B cell (primary cell): ENCODE data around the gene MCHR1. TPM values are rescaled to one million over a fixed set of nuclear protein-coding genes. Genes with fewer than 3 reads are reported as not detected.

Experiments used
- ATAC-seq: fragments of 200-7000 bp; cut with Tn5 transposase; one replicate; pipeline ENCODE4 v1.10.0; 2021; ENCODE audit warnings: low read depth, mild to moderate bottlenecking, moderate number of reproducible peaks, moderate library complexity
- CTCF ChIA-PET: fragments of 350-600 bp; sonication (Branson Sonifier 250); formaldehyde crosslinking; loops from one replicate; lab custom pipeline; 2021; ENCODE audit warnings: antibody characterized with exemption, inconsistent platforms; lab: Charles Lee
- POLR2A ChIA-PET: fragments of 350-600 bp; sonication (Branson Sonifier 250); formaldehyde crosslinking; loops from one replicate; lab custom pipeline; 2021; ENCODE audit warnings: antibody characterized with exemption; lab: Charles Lee
- DNase-seq: peaks from one replicate; pipeline ENCODE4 v3.0.0; 2013
- H2AFZ ChIP-seq: 2 replicates; pipeline ENCODE4 v1.6.1; 2012; ENCODE audit warnings: mild to moderate bottlenecking, low read depth, low read length; ENCODE audit not compliant: insufficient read depth, poor library complexity, severe bottlenecking
- H3K27ac ChIP-seq, 2 donors: 1 replicate in 1 of 2; 2 replicates in 1 of 2; pipeline ENCODE4 v1.5.1; 2012 to 2013; ENCODE audit warnings: low read length in 2 of 2, mild to moderate bottlenecking in 2 of 2, moderate library complexity in 1 of 2
- H3K27me3 ChIP-seq, 4 experiments: fragments of 200-600 bp in 1 of 4; sonication (generic) in 1 of 4; replicated peaks in 1 of 4; 1 replicate in 2 of 4; 2 replicates in 2 of 4; pipeline versions ENCODE4 v1.6.1 to v1.7.0; 2013 to 2016; ENCODE audit warnings: low read length in 3 of 4, mild to moderate bottlenecking in 2 of 4, mixed read lengths in 1 of 4, moderate library complexity in 1 of 4; ENCODE audit not compliant: insufficient read depth in 4 of 4, control insufficient read depth in 3 of 4; ENCODE audit errors: control extremely low read depth in 1 of 4
- H3K36me3 ChIP-seq, 2 experiments: replicated peaks in 1 of 2; 1 replicate in 1 of 2; 2 replicates in 1 of 2; pipeline versions ENCODE4 v1.6.1 to v1.7.1; 2013; ENCODE audit warnings: low read length in 1 of 2; ENCODE audit not compliant: insufficient read depth in 2 of 2, control insufficient read depth in 1 of 2; ENCODE audit errors: control extremely low read depth in 1 of 2, extremely low read depth in 1 of 2
- H3K4me1 ChIP-seq, 2 donors: fragments of 200-600 bp in 1 of 2; sonication (generic) in 1 of 2; 1 replicate in 1 of 2; 2 replicates in 1 of 2; pipeline versions ENCODE4 v1.5.1 to v1.6.1; 2013 to 2017; ENCODE audit warnings: low read length in 2 of 2; ENCODE audit not compliant: control insufficient read depth in 2 of 2, insufficient read depth in 2 of 2
- H3K4me2 ChIP-seq: replicated peaks from 2 replicates; pipeline ENCODE3; 2012; ENCODE audit warnings: mild to moderate bottlenecking, low read depth, low read length; ENCODE audit not compliant: poor library complexity, severe bottlenecking
- H3K4me3 ChIP-seq, 5 experiments: fragments of 200-600 bp in 1 of 5; sonication (generic) in 1 of 5; 1 replicate in 3 of 5; 2 replicates in 2 of 5; pipeline versions ENCODE4 v1.5.1 to v1.7.0; 2011 to 2016; ENCODE audit warnings: low read length in 4 of 5, mild to moderate bottlenecking in 4 of 5, low read depth in 2 of 5, control low read depth in 1 of 5, moderate library complexity in 1 of 5; ENCODE audit not compliant: insufficient read depth in 1 of 5; ENCODE audit errors: control extremely low read depth in 1 of 5, extremely low read depth in 1 of 5
- H3K79me2 ChIP-seq: fragments of 200-600 bp; sonication (generic); one replicate; pipeline ENCODE4 v1.6.0; 2016; ENCODE audit warnings: low read length; ENCODE audit not compliant: control insufficient read depth, insufficient read depth
- H3K9ac ChIP-seq: fragments of 200-600 bp; sonication (generic); 2 replicates; pipeline ENCODE4 v1.6.1; 2017; ENCODE audit warnings: mild to moderate bottlenecking, low read length, moderate library complexity
- H3K9me3 ChIP-seq, 3 donors: one replicate each; pipeline versions ENCODE4 v1.6.1 to v1.7.1; 2013; ENCODE audit warnings: low read length in 2 of 3; ENCODE audit not compliant: control insufficient read depth in 2 of 3, insufficient read depth in 1 of 3; ENCODE audit errors: control extremely low read depth in 1 of 3
- H4K20me1 ChIP-seq: 2 replicates; pipeline ENCODE4 v1.6.0; 2012; ENCODE audit warnings: mild to moderate bottlenecking, low read length; ENCODE audit not compliant: insufficient read depth, control insufficient read depth, poor library complexity, severe bottlenecking
- H3K27ac Mint-ChIP-seq: one replicate; pipeline ENCODE4 v1.8.0; 2021; ENCODE audit warnings: mixed read lengths
- H3K27me3 Mint-ChIP-seq: one replicate; pipeline ENCODE4 v1.8.0; 2021; ENCODE audit warnings: mixed read lengths
- H3K4me1 Mint-ChIP-seq: one replicate; pipeline ENCODE4 v1.8.0; 2021; ENCODE audit warnings: mixed read lengths
- H3K4me3 Mint-ChIP-seq: one replicate; pipeline ENCODE4 v1.8.0; 2021; ENCODE audit warnings: mixed read lengths
- H3K9me3 Mint-ChIP-seq: one replicate; pipeline ENCODE4 v1.8.0; 2022; ENCODE audit warnings: mixed read lengths; ENCODE audit not compliant: insufficient read depth
- EZH2 ChIP-seq: IDR thresholded peaks from 2 replicates; pipeline ENCODE4 v1.6.1; 2012; ENCODE audit warnings: borderline replicate concordance, low read depth, mild to moderate bottlenecking, moderate library complexity, low read length; ENCODE audit not compliant: insufficient read depth, poor library complexity, severe bottlenecking
- WGBS: methylation state at CpG from one replicate; pipeline ENCODE4 v1.1.5; 2013; ENCODE audit warnings: missing lambda C conversion rate; ENCODE audit not compliant: insufficient coverage; 5-methylcytosine and 5-hydroxymethylcytosine counted together
- intact Hi-C: fragments of 100-400 bp; cut with micrococcal nuclease; formaldehyde crosslinking; loops from one replicate; pipeline ENCODE4 v1.10.0; 2022
- polyA plus RNA-seq: library from polyadenylated mRNA; depleted of rRNA; stranded (reverse); fragments of >200 nt; gene quantifications from 2 replicates; pipeline ENCODE4 v1.2.3, GENCODE V29; 2012
- total RNA-seq, 2 donors: library from RNA; stranded (reverse); fragments of 120-200 nt in 1 of 2; gene quantifications; 1 replicate in 1 of 2; 2 replicates in 1 of 2; pipeline versions ENCODE4 v1.2.3 to v1.2.4, GENCODE V29; 2013 to 2022
- TF ChIP-seq, protein P1 (sequence below): fragments of 200-600 bp; IDR thresholded peaks from one replicate; pipeline ENCODE4 v1.8.0; 2022; ENCODE audit warnings: antibody characterized with exemption, mild to moderate bottlenecking

Gene MCHR1
- total and polyA plus RNA-seq, 2 donors (not counting 1 experiment from before 2014, with no cell fraction given), result not detected

DNA sequence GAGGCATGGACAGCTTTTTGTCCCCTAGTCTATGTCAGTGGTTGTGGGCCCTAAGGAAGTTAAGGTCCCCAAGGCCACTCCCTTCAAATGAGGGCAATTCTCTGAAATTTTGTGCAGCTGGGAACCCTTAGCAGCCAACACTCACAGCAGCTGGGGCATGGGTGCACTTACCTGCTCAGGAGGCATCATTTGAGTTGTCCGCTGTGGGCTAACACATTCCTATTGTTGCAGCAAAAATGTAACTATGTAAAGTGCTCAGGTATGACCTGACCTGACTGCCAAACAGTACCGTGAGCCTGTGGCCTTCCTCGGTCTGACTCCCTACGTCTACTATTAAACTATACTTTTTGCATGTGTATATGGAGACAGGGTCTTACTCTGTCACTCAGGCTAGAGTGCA, 37.0 kb upstream of the MCHR1 start:
- no peak overlapping the region for H3K4me3 Mint-ChIP-seq
- H3K4me1 ChIP-seq, result peaks cover 10 to 19% of the 10 kb centered on the region in 2 donors
- H3K9me3 ChIP-seq, result no peaks in the 10 kb centered on the region
- no peak overlapping the region for H2AFZ ChIP-seq
- no peak for TF ChIP-seq EZH2
- TF ChIP-seq, protein P1, sequence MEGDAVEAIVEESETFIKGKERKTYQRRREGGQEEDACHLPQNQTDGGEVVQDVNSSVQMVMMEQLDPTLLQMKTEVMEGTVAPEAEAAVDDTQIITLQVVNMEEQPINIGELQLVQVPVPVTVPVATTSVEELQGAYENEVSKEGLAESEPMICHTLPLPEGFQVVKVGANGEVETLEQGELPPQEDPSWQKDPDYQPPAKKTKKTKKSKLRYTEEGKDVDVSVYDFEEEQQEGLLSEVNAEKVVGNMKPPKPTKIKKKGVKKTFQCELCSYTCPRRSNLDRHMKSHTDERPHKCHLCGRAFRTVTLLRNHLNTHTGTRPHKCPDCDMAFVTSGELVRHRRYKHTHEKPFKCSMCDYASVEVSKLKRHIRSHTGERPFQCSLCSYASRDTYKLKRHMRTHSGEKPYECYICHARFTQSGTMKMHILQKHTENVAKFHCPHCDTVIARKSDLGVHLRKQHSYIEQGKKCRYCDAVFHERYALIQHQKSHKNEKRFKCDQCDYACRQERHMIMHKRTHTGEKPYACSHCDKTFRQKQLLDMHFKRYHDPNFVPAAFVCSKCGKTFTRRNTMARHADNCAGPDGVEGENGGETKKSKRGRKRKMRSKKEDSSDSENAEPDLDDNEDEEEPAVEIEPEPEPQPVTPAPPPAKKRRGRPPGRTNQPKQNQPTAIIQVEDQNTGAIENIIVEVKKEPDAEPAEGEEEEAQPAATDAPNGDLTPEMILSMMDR, result no peak
- H4K20me1 ChIP-seq, result no peaks in the 10 kb centered on the region
- no peaks in the 10 kb centered on the region for H3K79me2 ChIP-seq
- H3K27ac Mint-ChIP-seq, result no peak overlapping the region
- no peaks in the 10 kb centered on the region for H3K9me3 Mint-ChIP-seq
- H3K9ac ChIP-seq, result no peak overlapping the region
- no peak overlapping the region for H3K4me2 ChIP-seq
- H3K4me3 ChIP-seq, result no peak overlapping the region
- H3K27me3 Mint-ChIP-seq, result no peaks in the 10 kb centered on the region
- peaks cover 9% of the 10 kb centered on the region for H3K4me1 Mint-ChIP-seq
- CTCF ChIA-PET, result interaction anchor here (8.0 to 11.7 kb wide), 2 partner anchors 117 to 205 kb away, joined by 113 to 232 read pairs; no protein-coding TSS in a partner anchor
- POLR2A ChIA-PET, result no interaction called here
- no peaks in the 10 kb centered on the region for H3K27me3 ChIP-seq
- no peak overlapping the region for H3K27ac ChIP-seq
- H3K36me3 ChIP-seq, result no peaks in the 10 kb centered on the region
- ATAC-seq (no peak), DNase-seq (no peak)
- WGBS, result 100% methylated on average over 1 of the region's 4 CpGs
- intact Hi-C loops, result no loop called here

DNA sequence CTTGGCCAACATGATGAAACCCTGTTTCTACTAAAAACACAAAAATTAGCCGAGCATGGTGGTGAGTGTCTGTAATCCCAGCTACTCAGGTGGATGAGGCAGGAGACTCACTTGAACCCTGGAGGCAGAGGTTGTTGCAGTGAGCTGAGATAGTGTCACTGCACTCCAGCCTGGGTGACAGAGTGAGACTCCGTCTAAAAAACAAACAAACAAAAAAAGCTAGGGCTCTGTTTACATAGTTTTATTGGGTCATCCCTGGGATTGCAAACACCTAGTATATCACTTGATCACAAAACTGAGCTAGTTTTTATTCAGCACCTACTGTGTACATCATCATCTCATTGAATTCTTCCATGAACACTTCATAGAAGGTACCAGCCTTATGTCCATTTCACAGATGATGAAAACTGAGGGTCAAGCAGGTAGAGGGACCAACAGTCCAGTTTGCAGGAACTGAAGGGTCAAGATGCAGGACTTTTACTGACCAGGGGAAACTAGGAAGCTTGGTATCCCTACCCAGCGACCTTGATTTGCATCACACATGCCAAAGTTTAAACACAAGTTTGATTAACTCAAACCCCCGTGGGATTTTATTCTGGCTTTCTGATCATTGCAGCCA, 33.6 kb upstream of the MCHR1 start:
- no peak for TF ChIP-seq EZH2
- Mint-ChIP-seq H3K4me3 (peak overlapping the region; percentile 59), H3K27me3 (no peaks in the 10 kb centered on the region), H3K4me1 (peaks cover 11% of the 10 kb centered on the region), H3K9me3 (no peaks in the 10 kb centered on the region), H3K27ac (no peak overlapping the region)
- DNase-seq (no peak), ATAC-seq (no peak)
- Histone ChIP-seq H3K4me3 (peak overlapping the region in 1 of 5 experiments; percentile 7), H3K9ac (no peak overlapping the region), H3K4me2 (peak overlapping the region; percentile 50), H3K4me1 (peaks cover 4 to 17% of the 10 kb centered on the region in 2 donors), H3K27ac (no peak overlapping the region), H3K9me3 (no peaks in the 10 kb centered on the region), H3K79me2 (no peaks in the 10 kb centered on the region), H2AFZ (peak overlapping the region; percentile 50), H3K36me3 (no peaks in the 10 kb centered on the region), H4K20me1 (no peaks in the 10 kb centered on the region), H3K27me3 (no peaks in the 10 kb centered on the region)
- CTCF ChIA-PET, result interaction anchor here (0.6 to 11.7 kb wide), 44 partner anchors 10 to 558 kb away, joined by 3 to 232 read pairs (median 4); partner anchors contain the start of genes ADSL and MRTFA
- intact Hi-C loops, result loop anchor here (1.0 to 5.0 kb wide), 4 partner anchors 113 to 273 kb away; partner anchors contain the start of gene SGSM3
- 50% methylated on average over 1 of the region's 4 CpGs for WGBS
- POLR2A ChIA-PET, result interaction anchor here (1.5 kb wide), 1 partner anchor 9 kb away, joined by 5 read pairs; the partner anchor contains the start of gene MRTFA
